IPS DF 19.7 (cell line): ENCODE results near the gene EML2.

Experiments used
- DNase-seq: peaks from one replicate; pipeline ENCODE4 v3.0.0-alpha.2; 2013; ENCODE audit warnings: low read depth, low spot score

The EML2 gene

GRCh38 chr19:45587873-45588272 lies 51.3 kb downstream of the EML2 start:
- no peak for DNase-seq

DNA sequence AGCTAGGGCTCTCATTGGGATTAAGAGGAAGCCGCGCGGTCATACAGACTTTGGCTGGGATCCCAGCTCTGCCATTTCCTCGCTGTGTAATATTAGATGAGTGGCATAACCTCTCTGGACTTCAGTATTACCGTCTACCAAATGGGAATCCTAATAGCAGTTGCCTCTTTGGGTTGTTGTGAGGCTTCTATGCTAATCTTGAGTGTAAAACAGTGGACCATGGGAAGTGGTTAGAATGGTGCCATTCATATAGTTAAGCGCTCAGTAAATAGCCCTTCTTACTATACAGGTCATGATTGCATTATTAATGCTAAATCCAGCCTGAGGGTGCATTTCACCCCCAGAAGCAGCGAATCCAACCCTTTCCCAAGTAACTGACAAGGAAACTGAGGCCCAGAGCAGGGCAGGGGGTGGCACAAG lies 54.0 kb downstream of the EML2 start:
- no peak for DNase-seq

DNA sequence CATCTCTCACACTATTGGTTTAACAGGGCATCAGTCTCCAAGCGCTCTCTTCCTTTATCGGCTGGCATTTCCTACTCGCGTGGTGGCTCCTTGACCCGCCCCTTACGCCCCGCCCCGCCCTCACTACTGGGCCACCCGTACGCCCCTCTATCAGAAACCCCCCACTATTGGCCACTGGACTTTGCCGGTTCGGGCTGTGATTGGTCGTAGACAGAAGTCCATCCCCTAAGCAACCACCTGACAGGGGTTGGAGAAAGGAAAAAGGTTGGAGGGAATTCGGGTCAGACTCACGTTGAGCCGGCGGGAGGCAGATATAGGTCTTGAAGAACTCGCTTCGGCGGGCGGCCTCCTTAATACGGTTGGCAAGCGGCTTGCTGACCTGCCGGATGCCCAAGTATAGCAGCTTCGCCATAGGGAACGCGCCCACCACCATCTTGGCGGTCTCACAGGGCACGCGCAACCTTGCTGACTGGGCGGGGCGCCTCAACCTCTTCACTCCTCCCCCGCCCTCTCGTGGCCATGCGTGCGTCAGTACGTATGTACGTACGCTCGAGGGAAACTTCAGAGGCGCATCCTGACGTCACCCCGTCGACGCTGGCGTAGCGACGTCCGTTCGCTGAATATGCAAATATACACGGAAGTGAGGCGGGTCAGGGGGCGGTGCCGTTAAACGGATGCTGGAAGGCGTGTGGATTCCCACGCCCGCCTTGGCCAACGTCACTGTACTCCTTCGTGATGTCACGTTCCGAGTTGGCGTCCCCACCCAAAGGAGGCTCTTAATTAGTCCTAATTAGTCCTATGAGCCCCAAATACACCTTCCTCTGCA lies 54.7 kb downstream of the EML2 start, which contains the start of gene OPA3:
TSS of gene OPA3 (minus strand) at position 471 of the 826 bp plus-strand sequence. CDS start at position 433, 38 bp downstream.
- peak; percentile 97 for DNase-seq

- no peak for DNase-seq
Observed at GRCh38 chr19:45581576-45581975, 57.6 kb downstream of the EML2 start.

- DNase-seq, result no peak
Observed at GRCh38 chr19:45578861-45579260, 60.3 kb downstream of the EML2 start.

DNA sequence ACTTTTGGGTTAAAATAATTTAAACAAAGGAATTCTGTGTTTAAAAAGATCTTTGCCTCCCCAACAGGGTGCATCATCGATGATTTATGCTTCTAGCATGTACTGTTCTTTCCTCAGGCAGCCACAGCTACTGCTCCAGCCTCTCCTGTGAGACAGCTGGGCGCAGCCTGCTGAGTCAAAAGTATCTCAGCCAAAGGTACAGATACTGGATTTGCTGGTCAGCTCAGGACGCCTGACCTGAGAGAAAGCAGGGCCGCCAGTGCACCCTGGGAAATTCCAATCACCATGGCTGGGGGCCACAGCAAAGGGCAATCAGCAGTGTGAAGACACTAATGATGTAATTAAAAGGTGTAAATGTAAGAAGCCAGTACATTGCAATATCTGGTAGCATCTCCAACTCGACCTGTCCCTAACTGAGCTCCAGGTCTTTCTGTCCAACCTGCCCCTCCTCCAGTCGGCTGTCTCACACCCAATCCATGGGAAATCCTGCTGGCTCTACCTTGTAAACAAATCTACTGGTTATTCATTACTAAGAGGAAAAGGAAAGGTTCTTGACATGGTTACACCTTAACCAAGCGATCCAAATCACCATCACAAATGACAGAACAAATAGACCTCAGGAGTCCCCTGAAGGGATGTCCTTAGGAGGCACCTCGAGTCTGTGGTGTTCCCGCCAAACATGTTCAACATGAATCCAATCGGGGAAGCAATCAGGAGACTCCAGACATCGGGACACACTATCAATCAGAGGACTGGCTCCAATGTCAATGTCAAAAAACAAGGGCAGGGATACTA lies 61.9 kb downstream of the EML2 start:
- DNase-seq, result no peak

GRCh38 chr19:45576682-45577081 lies 62.5 kb downstream of the EML2 start:
- DNase-seq, result no peak

DNA sequence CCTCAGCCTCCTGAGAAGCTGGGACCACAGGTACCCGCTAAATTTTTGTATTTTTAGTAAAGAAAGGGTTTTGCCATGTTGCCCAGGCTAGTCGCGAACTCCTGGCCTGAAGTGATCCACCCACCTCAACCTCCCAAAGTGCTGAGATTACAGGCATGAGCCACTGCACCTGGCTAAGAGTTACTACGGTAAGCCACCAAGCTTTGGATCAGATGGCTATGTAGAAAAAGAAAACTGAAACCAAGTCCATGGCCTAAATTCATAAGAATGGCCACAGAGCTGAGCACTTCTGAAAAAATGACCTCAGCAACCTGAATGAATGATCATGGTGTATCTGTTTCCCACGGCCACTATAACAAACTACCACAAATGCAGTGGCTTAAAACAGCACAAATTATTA lies 64.0 kb downstream of the EML2 start:
- DNase-seq, result no peak

- no peak for DNase-seq
Observed at GRCh38 chr19:45574526-45574925, 64.7 kb downstream of the EML2 start.

DNA sequence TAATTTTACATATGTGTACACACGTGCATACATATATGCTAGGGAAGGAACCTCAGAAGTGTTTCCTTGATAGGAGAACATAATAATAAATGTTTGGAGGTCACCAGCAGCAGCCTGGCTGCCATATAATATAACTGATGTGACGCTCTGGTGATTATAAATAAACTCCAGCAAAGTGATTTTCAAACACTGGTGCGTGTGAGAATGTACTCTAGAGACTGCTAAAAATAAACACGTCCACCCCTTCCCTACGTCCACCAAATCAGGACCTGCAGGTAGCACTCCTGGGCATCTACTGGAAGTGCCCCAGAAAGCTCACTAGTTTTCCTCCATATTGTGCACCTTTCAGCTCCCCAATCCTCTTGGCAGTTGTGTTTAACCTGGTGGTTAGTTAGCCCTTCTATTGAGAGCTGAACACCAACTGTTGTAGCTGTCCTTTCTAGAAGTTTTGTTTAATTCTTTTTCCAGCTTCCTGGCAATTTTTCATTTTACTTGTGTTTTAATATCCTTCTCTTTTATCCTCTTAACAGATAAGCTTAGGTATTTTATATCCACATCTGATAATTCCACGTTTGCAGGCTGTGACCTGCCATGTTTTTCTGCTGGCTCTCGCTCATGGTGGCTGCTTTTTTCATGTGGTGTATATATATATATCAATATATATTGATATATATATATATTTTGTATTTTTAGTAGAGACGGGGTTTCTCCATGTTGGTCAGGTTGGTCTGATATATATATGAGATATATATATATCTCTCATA lies 67.6 kb downstream of the EML2 start:
- no peak for DNase-seq

DNA sequence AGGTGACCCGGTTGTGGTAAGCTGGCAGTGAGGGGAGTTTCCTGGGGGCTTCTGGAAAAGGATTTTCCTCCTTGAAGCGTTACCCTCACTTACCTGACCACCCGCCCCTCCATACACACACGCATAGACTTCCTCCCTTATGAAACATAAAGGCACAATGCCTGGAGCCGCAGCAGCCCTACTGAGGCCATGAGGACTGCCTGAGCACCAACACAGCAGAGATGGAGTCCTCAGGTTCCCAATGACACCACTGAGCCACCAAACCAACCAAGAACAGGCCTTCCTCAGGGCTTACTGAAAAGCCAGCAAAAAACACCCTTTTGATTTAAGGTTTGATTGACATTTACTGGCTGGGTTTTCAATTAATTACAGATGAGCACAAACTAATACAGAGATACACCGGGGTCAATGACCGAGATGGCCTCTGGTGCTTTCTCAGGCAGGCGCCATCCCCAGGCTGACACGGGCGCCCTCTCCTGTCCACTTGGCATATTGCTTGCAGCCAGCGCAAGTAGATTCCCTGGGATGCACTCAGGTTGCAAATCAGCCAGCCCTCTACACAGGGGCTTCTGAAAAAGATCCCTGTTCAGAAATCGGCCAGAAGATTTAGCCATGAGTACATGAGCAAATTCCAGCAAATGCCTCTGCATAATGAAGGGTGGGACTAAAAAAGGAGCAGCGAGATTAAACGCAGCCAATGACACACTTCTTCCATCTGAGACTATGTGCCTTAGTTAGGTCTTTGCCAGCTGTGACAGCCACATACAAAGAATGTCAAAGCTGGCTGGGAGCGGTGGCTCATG lies 69.4 kb downstream of the EML2 start:
- no peak for DNase-seq

- no peak for DNase-seq
Observed at GRCh38 chr19:45568732-45569131, 70.5 kb downstream of the EML2 start.

DNA sequence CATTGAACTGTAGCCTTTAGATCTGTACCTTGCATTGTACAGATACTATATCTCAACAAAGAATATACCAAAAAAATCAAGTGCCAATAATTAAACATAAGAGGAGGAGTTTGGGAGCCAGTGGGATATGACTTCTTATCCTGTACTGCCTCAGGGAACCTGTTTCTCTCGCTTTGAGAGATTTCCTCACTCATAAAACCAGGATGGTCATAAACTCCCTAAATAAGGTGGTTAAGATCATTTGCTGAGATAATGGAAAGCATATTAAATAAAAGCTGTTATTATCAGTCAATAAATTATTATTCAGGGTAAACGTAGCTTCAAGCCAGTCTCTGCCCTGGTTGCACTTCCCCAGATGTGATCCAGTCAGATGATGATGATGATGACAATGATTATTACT lies 71.6 kb downstream of the EML2 start:
- DNase-seq, result no peak

- no peak for DNase-seq
Observed at GRCh38 chr19:45564131-45564780, 74.9 kb downstream of the EML2 start.

DNA sequence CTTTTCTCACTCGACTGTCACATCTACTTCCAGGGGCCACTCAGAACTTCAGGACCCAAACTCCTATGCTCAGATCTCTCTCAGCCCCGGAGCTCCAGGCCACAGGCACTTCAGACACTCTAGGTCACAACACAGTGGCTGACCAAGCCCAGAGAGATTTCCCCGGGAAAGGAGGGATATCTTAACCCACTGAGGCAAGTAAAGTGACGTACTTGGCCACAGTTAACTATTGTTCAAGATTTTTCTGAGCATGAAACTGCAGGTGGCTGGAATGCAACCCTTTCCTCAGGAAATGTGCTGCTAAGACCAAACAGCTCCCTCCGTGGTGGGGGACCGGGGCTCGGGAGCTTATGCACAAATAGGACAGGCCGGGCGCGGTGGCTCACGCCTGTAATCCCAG lies 78.5 kb downstream of the EML2 start:
- no peak for DNase-seq

- no peak for DNase-seq
Observed at GRCh38 chr19:45560038-45560437, 79.2 kb downstream of the EML2 start.
